ENCODE measurements around the gene PTGES3. TPM values are rescaled to one million over a fixed set of nuclear protein-coding genes. Genes with fewer than 3 reads are reported as not detected.

The PTGES3 gene
- total RNA-seq, 1 experiment from 2014 or later = 435 TPM

- Histone ChIP-seq H3K56ac (ENCODE audit: insufficient read length, low read depth, low read length) (no peak overlapping the region), H2AFZ (ENCODE audit: low read length) (no peak overlapping the region), H3K23me2 (ENCODE audit: insufficient read length, low read depth, low read length, poor library complexity, severe bottlenecking) (no peaks in the 10 kb centered on the region), H3K23ac (ENCODE audit: insufficient read length, low read depth, low read length) (no peak overlapping the region), H3K79me2 (ENCODE audit: insufficient read depth, low read length) (peaks cover 57% of the 10 kb centered on the region; the same call in 1 of the 2 replicates), H3K27me3 (ENCODE audit: insufficient read depth, low read length) (no peaks in the 10 kb centered on the region), H3K79me1 (ENCODE audit: insufficient read depth, low read depth, low read length, poor library complexity, severe bottlenecking) (peaks cover 7% of the 10 kb centered on the region), H3K18ac (ENCODE audit: insufficient read length, low read depth, low read length) (no peak overlapping the region), H3K4ac (ENCODE audit: low read depth, low read length) (no peak overlapping the region), H2BK12ac (ENCODE audit: insufficient read length, low read depth, low read length) (no peak overlapping the region), H3K4me2 (ENCODE audit: insufficient read depth, insufficient read length, low read length) (no peak overlapping the region), H3K27ac (ENCODE audit: insufficient read length, low read depth, low read length) (no peak overlapping the region), H2BK20ac (ENCODE audit: low read depth, low read length, poor library complexity, severe bottlenecking) (no peak overlapping the region), H3K4me1 (ENCODE audit: insufficient read depth, low read length) (no peaks in the 10 kb centered on the region), H4K8ac (replicated peaks; ENCODE audit: insufficient read length, low read depth, low read length) (no peak overlapping the region), H4K5ac (ENCODE audit: insufficient read length, low read depth, low read length) (no peak overlapping the region), H2AK5ac (ENCODE audit: insufficient read length, low read length) (no peak overlapping the region), H3T11ph (ENCODE audit: low read length) (no peak overlapping the region), H2BK120ac (ENCODE audit: low read depth, low read length, poor library complexity, severe bottlenecking) (no peak overlapping the region), H4K20me1 (ENCODE audit: control insufficient read depth, insufficient read depth, insufficient read length) (no peaks in the 10 kb centered on the region), H2BK5ac (ENCODE audit: insufficient read length, low read length) (no peak overlapping the region), H4K91ac (ENCODE audit: insufficient read length, low read depth, low read length) (no peak overlapping the region), H3K9me3 (ENCODE audit: control insufficient read depth, low read depth, low read length) (no peaks in the 10 kb centered on the region), H2BK15ac (ENCODE audit: low read depth, low read length) (no peak overlapping the region), H3K14ac (ENCODE audit: insufficient read depth, low read length) (no peak overlapping the region), H3K9ac (ENCODE audit: extremely low read depth, insufficient read length, low read length) (no peak overlapping the region)
- H3K4me1 Mint-ChIP-seq = peaks cover 4 to 7% of the 10 kb centered on the region in 2 experiments; a peak in 3 of 4 replicates
- DNase-seq = no peak
- H3K4me3 Mint-ChIP-seq = no peak overlapping the region
- H3K27ac Mint-ChIP-seq = peak overlapping the region in 2 of 3 experiments; percentile 14 to 65; a peak in 1 of 7 replicates
- no peak for TF ChIP-seq CTCF (conservative IDR thresholded peaks at IDR 0.05)
- no CpG with 5 or more reads among the region's 11 CpGs for WGBS (ENCODE audit: extremely low coverage, insufficient read length, low lambda C conversion rate)
- no peaks in the 10 kb centered on the region for H3K27me3 Mint-ChIP-seq (ENCODE audit: low read depth)
- peaks cover 22 to 58% (median 39%) of the 10 kb centered on the region in 3 experiments; a peak in 6 of 7 replicates for H3K36me3 Mint-ChIP-seq (ENCODE audit: insufficient read depth in 1 of 3, low read depth in 3 of 3)
- H3K9me3 Mint-ChIP-seq = no peaks in the 10 kb centered on the region
Measured at GRCh38 chr12:56676851-56677580, 11.1 kb downstream of the PTGES3 start.

All from H9 (cell line).